Tibial artery (tissue), 4 donors: ENCODE results near the gene BPIFB4.

Experiments used
- DNase-seq, 2 donors: peaks; one replicate each; pipeline ENCODE4 v3.0.0-alpha.2; 2019
- H3K27ac ChIP-seq, 2 donors: fragments of 200-600 bp; sonication (generic) in 1 of 2; 1 replicate in 1 of 2; 2 replicates in 1 of 2; pipeline ENCODE4 v1.5.1; 2018 to 2019; ENCODE audit warnings: mild to moderate bottlenecking in 1 of 2
- H3K27me3 ChIP-seq, 2 donors: fragments of 200-600 bp; sonication (generic) in 1 of 2; one replicate each; pipeline versions ENCODE4 v1.5.1 to v1.6.0; 2016 to 2019
- H3K36me3 ChIP-seq, 3 donors: fragments of 200-600 bp; sonication (generic) in 2 of 3; one replicate each; pipeline ENCODE4 v1.5.1; 2016 to 2019; ENCODE audit warnings: mild to moderate bottlenecking in 2 of 3
- H3K4me1 ChIP-seq, 4 donors: fragments of 200-600 bp; sonication (generic) in 2 of 4; 1 replicate in 3 of 4; 2 replicates in 1 of 4; pipeline ENCODE4 v1.5.1; 2016 to 2019
- H3K4me3 ChIP-seq, 2 donors: fragments of 200-600 bp; sonication (generic) in 1 of 2; 1 replicate in 1 of 2; 2 replicates in 1 of 2; pipeline ENCODE4 v1.5.1; 2018 to 2019; ENCODE audit warnings: mild to moderate bottlenecking in 2 of 2
- H3K9me3 ChIP-seq, 3 donors: fragments of 200-600 bp; sonication (generic) in 1 of 3; one replicate each; pipeline ENCODE4 v1.5.1; 2016 to 2019
- intact Hi-C: fragments of 100-400 bp; cut with DNase I; formaldehyde crosslinking; loops from one replicate; pipeline ENCODE4 v1.15.0; 2023; ENCODE audit warnings: low total_unique reads
- TF ChIP-seq, protein P1 (sequence below), 2 experiments: fragments of 200-600 bp in 1 of 2; fragments of 450-650 bp in 1 of 2; IDR thresholded peaks; one replicate each; pipeline ENCODE4 v1.5.1; 2017 to 2019; ENCODE audit warnings: antibody characterized with exemption in 2 of 2, mild to moderate bottlenecking in 1 of 2, moderate library complexity in 1 of 2

Gene BPIFB4

DNA sequence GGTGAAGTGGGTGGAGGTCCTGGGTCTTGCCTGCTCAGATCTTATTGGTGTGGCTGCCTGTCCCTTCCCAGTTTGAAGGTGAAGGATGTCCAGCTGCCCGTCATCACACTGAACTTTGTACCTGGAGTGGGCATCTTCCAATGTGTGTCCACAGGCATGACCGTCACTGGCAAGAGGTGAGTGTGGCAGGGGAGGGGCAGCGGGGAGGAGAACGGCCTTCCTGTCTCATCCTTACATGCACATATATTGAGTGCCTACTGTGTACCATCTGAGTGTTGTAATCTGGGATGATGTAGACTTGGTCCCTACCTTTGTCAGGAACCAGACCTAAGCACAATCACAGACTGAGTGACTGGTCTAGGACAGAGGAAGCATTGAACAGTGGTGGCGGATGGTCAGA, 45.3 kb upstream of the BPIFB4 start:
- intact Hi-C loops: no loop called here
- DNase-seq: no peak
- Histone ChIP-seq H3K27ac (no peak overlapping the region), H3K9me3 (no peaks in the 10 kb centered on the region), H3K4me1 (no peaks in the 10 kb centered on the region), H3K27me3 (peaks cover 0 to 5% of the 10 kb centered on the region in 2 donors), H3K4me3 (no peak overlapping the region), H3K36me3 (no peaks in the 10 kb centered on the region)
- TF ChIP-seq, protein P1, sequence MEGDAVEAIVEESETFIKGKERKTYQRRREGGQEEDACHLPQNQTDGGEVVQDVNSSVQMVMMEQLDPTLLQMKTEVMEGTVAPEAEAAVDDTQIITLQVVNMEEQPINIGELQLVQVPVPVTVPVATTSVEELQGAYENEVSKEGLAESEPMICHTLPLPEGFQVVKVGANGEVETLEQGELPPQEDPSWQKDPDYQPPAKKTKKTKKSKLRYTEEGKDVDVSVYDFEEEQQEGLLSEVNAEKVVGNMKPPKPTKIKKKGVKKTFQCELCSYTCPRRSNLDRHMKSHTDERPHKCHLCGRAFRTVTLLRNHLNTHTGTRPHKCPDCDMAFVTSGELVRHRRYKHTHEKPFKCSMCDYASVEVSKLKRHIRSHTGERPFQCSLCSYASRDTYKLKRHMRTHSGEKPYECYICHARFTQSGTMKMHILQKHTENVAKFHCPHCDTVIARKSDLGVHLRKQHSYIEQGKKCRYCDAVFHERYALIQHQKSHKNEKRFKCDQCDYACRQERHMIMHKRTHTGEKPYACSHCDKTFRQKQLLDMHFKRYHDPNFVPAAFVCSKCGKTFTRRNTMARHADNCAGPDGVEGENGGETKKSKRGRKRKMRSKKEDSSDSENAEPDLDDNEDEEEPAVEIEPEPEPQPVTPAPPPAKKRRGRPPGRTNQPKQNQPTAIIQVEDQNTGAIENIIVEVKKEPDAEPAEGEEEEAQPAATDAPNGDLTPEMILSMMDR (IDR thresholded peaks at IDR 0.05): no peak

DNA sequence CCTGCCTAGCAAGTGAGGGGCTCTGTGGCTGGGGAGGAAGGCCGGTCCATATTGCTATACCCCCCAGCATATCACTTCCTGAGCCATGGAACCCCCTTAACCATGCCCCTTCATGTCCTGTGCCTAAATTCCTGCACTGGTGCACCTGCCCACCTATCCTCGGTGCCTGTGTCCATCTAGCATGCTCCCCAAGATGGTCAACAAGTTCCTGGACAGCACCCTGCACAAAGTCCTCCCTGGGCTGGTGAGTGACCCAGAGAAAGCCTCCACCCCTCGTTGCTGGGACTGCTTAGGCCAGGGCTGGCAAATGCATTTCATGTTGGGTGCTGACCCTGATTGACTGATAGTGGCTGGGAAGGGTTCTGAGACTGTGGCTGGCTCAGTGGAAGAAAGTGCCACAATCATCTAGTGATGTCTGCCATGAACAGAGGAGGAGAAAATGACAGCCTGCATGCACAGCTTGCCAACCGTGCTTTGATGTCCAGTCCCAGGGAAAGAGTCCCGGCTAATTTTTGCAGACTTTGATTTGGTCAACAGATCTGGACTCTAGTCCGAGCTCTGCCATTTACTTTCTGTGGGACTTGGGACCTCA, 44.4 kb upstream of the BPIFB4 start:
- H3K27me3 ChIP-seq: no peaks in the 10 kb centered on the region
- H3K36me3 ChIP-seq: no peaks in the 10 kb centered on the region
- H3K4me3 ChIP-seq: no peak overlapping the region
- intact Hi-C loops: no loop called here
- no peak overlapping the region for H3K27ac ChIP-seq
- H3K4me1 ChIP-seq: no peaks in the 10 kb centered on the region
- TF ChIP-seq, protein P1 (IDR thresholded peaks at IDR 0.05): no peak
- no peaks in the 10 kb centered on the region for H3K9me3 ChIP-seq
- DNase-seq: no peak

DNA sequence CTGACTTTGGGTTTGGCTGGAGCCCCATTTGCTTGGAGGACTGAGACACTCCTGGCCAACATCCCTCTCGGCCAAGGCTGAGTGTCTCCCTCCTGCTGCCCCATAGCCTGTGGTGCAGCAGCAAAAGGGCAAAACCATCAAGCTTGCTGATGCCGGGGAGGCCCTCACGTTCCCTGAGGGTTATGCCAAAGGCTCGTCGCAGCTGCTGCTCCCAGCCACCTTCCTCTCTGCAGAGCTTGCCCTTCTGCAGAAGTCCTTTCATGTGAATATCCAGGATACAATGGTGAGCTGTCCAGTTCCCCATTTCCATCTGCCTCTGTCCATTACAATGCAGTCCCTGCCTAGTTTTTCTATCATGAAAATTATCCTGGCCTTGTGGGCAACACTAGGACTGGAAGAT, 42.0 kb upstream of the BPIFB4 start:
- Histone ChIP-seq H3K36me3 (no peaks in the 10 kb centered on the region), H3K27ac (no peak overlapping the region), H3K27me3 (no peaks in the 10 kb centered on the region), H3K4me1 (no peaks in the 10 kb centered on the region), H3K4me3 (no peak overlapping the region), H3K9me3 (no peaks in the 10 kb centered on the region)
- intact Hi-C loops: no loop called here
- DNase-seq: no peak
- TF ChIP-seq, protein P1 (IDR thresholded peaks at IDR 0.05): no peak

DNA sequence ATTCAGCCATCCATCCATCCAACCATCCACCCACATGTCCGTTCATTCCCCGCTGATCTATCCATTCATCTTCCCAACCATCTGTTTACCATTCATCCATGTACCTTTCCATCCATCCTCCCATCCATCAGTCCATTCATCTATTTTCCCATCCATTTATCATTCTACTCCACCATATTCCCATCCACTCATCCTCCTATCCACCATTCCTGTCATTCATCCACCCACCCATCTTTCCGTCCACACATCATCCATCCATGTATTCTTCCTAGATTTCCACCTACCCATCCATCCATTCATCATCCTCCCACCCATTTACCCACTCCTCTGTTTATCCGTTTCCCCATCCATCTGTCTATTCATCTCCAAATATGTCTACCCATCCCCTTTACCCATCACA, 41.2 kb upstream of the BPIFB4 start:
- Histone ChIP-seq H3K36me3 (no peaks in the 10 kb centered on the region), H3K4me3 (no peak overlapping the region), H3K27me3 (no peaks in the 10 kb centered on the region), H3K27ac (no peak overlapping the region), H3K9me3 (no peaks in the 10 kb centered on the region), H3K4me1 (no peaks in the 10 kb centered on the region)
- intact Hi-C loops: no loop called here
- no peak for DNase-seq
- TF ChIP-seq, protein P1 (IDR thresholded peaks at IDR 0.05): no peak

DNA sequence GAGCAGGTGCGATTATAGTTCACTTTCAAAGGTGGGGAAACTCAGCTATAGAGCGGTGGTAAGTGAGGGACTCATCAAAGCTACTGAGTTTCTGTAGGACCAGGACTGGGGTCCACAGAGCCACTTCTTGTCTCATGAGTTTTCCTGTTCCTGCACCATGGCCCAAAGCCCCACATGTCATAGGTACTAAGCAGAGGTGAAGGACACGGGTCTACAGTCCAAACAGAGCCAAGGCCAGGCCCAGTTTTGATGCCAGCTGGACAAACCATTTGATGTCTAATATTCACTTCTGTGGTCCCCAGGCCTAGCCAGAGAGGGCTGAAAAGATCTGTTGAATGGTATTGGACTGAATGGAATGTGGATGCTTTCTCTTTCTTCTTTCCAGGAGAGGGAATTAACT, 37.0 kb upstream of the BPIFB4 start:
- no peaks in the 10 kb centered on the region for H3K27me3 ChIP-seq
- H3K27ac ChIP-seq: no peak overlapping the region
- intact Hi-C loops: no loop called here
- TF ChIP-seq, protein P1 (IDR thresholded peaks at IDR 0.05): no peak
- no peaks in the 10 kb centered on the region for H3K4me1 ChIP-seq
- peaks cover 0 to 16% (median 8%) of the 10 kb centered on the region in 3 donors for H3K9me3 ChIP-seq
- DNase-seq: no peak
- no peak overlapping the region for H3K4me3 ChIP-seq
- no peaks in the 10 kb centered on the region for H3K36me3 ChIP-seq
